Ishikawa (cell line): ENCODE data around the gene RNPEPL1.

Experiments
- CREB1 ChIP-seq: IDR thresholded peaks from 2 replicates; pipeline ENCODE4 v1.6.1; 2012; ENCODE audit warnings: low read depth
- EGR1 ChIP-seq: IDR thresholded peaks from 2 replicates; pipeline ENCODE4 v1.6.1; 2012
- EP300 ChIP-seq: IDR thresholded peaks from 2 replicates; pipeline ENCODE4 v1.6.1; 2012; ENCODE audit warnings: borderline replicate concordance
- FOXM1 ChIP-seq: IDR thresholded peaks from 2 replicates; pipeline ENCODE4 v1.6.1; 2012; ENCODE audit warnings: low read depth, borderline replicate concordance
- NFIC ChIP-seq: IDR thresholded peaks from 2 replicates; pipeline ENCODE4 v1.6.1; 2012
- RAD21 ChIP-seq: IDR thresholded peaks from 2 replicates; pipeline ENCODE4 v1.6.1; 2012; ENCODE audit warnings: low read depth
- USF1 ChIP-seq: IDR thresholded peaks from 2 replicates; pipeline ENCODE4 v1.6.1; 2012
- YY1 ChIP-seq: IDR thresholded peaks from 2 replicates; pipeline ENCODE4 v1.6.1; 2012; ENCODE audit warnings: low read depth
- ZBTB7A ChIP-seq: IDR thresholded peaks from 2 replicates; pipeline ENCODE4 v1.6.1; 2012; ENCODE audit warnings: low read depth
- TF ChIP-seq, protein P1 (sequence below): IDR thresholded peaks from 2 replicates; pipeline ENCODE4 v1.6.1; 2012; ENCODE audit warnings: low read depth, mild to moderate bottlenecking
- TF ChIP-seq, protein P2 (sequence below): IDR thresholded peaks from 2 replicates; pipeline ENCODE4 v1.6.1; 2012

- TF ChIP-seq YY1 (no peak), FOXM1 (no peak), NFIC (no peak), CREB1 (no peak), EP300 (no peak), ZBTB7A (no peak), EGR1 (no peak), USF1 (no peak), RAD21 (no peak)
- TF ChIP-seq, protein P1, sequence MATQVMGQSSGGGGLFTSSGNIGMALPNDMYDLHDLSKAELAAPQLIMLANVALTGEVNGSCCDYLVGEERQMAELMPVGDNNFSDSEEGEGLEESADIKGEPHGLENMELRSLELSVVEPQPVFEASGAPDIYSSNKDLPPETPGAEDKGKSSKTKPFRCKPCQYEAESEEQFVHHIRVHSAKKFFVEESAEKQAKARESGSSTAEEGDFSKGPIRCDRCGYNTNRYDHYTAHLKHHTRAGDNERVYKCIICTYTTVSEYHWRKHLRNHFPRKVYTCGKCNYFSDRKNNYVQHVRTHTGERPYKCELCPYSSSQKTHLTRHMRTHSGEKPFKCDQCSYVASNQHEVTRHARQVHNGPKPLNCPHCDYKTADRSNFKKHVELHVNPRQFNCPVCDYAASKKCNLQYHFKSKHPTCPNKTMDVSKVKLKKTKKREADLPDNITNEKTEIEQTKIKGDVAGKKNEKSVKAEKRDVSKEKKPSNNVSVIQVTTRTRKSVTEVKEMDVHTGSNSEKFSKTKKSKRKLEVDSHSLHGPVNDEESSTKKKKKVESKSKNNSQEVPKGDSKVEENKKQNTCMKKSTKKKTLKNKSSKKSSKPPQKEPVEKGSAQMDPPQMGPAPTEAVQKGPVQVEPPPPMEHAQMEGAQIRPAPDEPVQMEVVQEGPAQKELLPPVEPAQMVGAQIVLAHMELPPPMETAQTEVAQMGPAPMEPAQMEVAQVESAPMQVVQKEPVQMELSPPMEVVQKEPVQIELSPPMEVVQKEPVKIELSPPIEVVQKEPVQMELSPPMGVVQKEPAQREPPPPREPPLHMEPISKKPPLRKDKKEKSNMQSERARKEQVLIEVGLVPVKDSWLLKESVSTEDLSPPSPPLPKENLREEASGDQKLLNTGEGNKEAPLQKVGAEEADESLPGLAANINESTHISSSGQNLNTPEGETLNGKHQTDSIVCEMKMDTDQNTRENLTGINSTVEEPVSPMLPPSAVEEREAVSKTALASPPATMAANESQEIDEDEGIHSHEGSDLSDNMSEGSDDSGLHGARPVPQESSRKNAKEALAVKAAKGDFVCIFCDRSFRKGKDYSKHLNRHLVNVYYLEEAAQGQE, result no peak
- TF ChIP-seq, protein P2, sequence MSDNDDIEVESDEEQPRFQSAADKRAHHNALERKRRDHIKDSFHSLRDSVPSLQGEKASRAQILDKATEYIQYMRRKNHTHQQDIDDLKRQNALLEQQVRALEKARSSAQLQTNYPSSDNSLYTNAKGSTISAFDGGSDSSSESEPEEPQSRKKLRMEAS, result no peak
Observed at GRCh38 chr2:240579071-240579762, 10.9 kb downstream of the RNPEPL1 start.
